KMS-11 (cell line): Measurements from ENCODE around the gene ANKRD13C.

ENCODE experiments used
- H2AFZ ChIP-seq: fragments of 200-600 bp; sonication (generic); 2 replicates; pipeline ENCODE4 v1.6.1; 2016; ENCODE audit warnings: antibody characterized with exemption, mixed run types, low read depth
- H3K27ac ChIP-seq: fragments of 200-600 bp; sonication (generic); 2 replicates; pipeline ENCODE4 v1.6.1; 2016; ENCODE audit warnings: mild to moderate bottlenecking, mixed run types
- H3K27me3 ChIP-seq: fragments of 200-600 bp; sonication (generic); 2 replicates; pipeline ENCODE4 v1.6.1; 2017; ENCODE audit warnings: mild to moderate bottlenecking, low read depth, mixed run types, moderate library complexity; ENCODE audit not compliant: insufficient read depth
- H3K36me3 ChIP-seq: fragments of 200-600 bp; sonication (generic); 2 replicates; pipeline ENCODE4 v1.6.1; 2017; ENCODE audit warnings: mild to moderate bottlenecking, mixed run types; ENCODE audit not compliant: insufficient read depth
- H3K4me1 ChIP-seq: fragments of 200-600 bp; sonication (generic); 2 replicates; pipeline ENCODE4 v1.6.1; 2016; ENCODE audit warnings: mild to moderate bottlenecking, low read depth, mixed run types; ENCODE audit not compliant: poor library complexity, severe bottlenecking
- H3K4me2 ChIP-seq: fragments of 200-600 bp; sonication (generic); 2 replicates; pipeline ENCODE4 v1.7.0; 2016; ENCODE audit warnings: mild to moderate bottlenecking, mixed run types
- H3K4me3 ChIP-seq: fragments of 200-600 bp; sonication (generic); IDR thresholded peaks from 2 replicates; pipeline ENCODE4 v1.6.1; 2017; ENCODE audit warnings: low read depth, low read length, mixed read lengths; ENCODE audit not compliant: insufficient read depth
- H3K79me2 ChIP-seq: fragments of 200-600 bp; sonication (generic); 2 replicates; pipeline ENCODE4 v1.6.1; 2016; ENCODE audit warnings: low read depth, mixed run types; ENCODE audit not compliant: insufficient read depth
- H3K9ac ChIP-seq: fragments of 200-600 bp; sonication (generic); 2 replicates; pipeline ENCODE4 v1.6.1; 2016; ENCODE audit warnings: mild to moderate bottlenecking, mixed run types
- H4K20me1 ChIP-seq: fragments of 200-600 bp; sonication (generic); 2 replicates; pipeline ENCODE4 v1.6.1; 2016; ENCODE audit warnings: mild to moderate bottlenecking, mixed run types; ENCODE audit not compliant: insufficient read depth
- TF ChIP-seq, protein P1 (sequence below): fragments of 200-600 bp; sonication (generic); conservative IDR thresholded peaks from 2 replicates; pipeline ENCODE4 v1.6.1; 2017; ENCODE audit warnings: low read depth, mild to moderate bottlenecking, antibody characterized with exemption, low read length, moderate library complexity, mixed read lengths

ANKRD13C gene

DNA sequence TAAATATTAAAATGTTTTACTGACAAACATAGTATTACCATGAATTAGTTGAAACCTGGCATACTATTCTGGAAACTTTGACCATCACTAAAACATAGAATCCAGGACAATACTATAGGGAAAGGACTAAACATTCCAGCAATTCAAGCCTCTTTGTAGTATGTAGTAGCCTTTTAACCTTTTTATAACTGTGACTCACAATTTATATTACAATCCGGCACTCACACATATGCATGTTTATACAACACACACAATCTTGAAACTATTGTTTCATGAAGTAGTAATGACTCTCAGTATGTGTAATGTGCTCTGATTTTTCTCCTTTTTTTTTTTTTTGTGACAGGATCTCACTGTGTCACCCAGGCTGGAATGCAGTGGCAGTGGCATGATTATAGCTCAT, 64.3 kb downstream of the ANKRD13C start:
- Histone ChIP-seq H3K79me2 (no peaks in the 10 kb centered on the region; the same call in 1 of the 2 replicates), H3K4me3 (no peak overlapping the region), H2AFZ (no peak overlapping the region), H3K4me2 (no peak overlapping the region), H3K27ac (no peak overlapping the region), H4K20me1 (no peaks in the 10 kb centered on the region), H3K27me3 (no peaks in the 10 kb centered on the region), H3K36me3 (no peaks in the 10 kb centered on the region), H3K9ac (no peak overlapping the region), H3K4me1 (no peaks in the 10 kb centered on the region)
- TF ChIP-seq, protein P1, sequence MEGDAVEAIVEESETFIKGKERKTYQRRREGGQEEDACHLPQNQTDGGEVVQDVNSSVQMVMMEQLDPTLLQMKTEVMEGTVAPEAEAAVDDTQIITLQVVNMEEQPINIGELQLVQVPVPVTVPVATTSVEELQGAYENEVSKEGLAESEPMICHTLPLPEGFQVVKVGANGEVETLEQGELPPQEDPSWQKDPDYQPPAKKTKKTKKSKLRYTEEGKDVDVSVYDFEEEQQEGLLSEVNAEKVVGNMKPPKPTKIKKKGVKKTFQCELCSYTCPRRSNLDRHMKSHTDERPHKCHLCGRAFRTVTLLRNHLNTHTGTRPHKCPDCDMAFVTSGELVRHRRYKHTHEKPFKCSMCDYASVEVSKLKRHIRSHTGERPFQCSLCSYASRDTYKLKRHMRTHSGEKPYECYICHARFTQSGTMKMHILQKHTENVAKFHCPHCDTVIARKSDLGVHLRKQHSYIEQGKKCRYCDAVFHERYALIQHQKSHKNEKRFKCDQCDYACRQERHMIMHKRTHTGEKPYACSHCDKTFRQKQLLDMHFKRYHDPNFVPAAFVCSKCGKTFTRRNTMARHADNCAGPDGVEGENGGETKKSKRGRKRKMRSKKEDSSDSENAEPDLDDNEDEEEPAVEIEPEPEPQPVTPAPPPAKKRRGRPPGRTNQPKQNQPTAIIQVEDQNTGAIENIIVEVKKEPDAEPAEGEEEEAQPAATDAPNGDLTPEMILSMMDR = no peak

DNA sequence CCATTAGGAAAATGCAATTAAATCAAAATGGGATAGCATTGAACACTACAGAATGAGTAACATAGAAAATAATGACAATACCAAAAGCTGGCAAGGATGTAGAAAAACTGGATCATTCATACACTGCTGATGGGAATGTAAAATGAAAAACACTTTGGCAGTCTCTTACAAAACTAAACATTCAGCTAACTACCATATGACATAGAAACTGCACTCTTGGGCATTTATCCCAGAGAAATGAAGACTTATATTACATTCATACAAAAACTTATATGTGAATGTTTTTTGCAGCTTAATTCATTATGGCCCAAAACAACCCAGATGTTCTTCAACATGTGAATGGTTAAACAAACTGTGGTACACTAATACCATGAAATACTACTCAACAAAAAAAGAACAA, 66.4 kb downstream of the ANKRD13C start:
- H3K4me3 ChIP-seq = no peak overlapping the region
- H4K20me1 ChIP-seq = no peaks in the 10 kb centered on the region
- H3K9ac ChIP-seq = no peak overlapping the region
- no peaks in the 10 kb centered on the region for H3K79me2 ChIP-seq
- H2AFZ ChIP-seq = no peak overlapping the region
- no peaks in the 10 kb centered on the region for H3K4me1 ChIP-seq
- H3K27me3 ChIP-seq = no peaks in the 10 kb centered on the region
- H3K36me3 ChIP-seq = no peaks in the 10 kb centered on the region
- TF ChIP-seq, protein P1 = no peak
- no peak overlapping the region for H3K4me2 ChIP-seq
- no peak overlapping the region for H3K27ac ChIP-seq

DNA sequence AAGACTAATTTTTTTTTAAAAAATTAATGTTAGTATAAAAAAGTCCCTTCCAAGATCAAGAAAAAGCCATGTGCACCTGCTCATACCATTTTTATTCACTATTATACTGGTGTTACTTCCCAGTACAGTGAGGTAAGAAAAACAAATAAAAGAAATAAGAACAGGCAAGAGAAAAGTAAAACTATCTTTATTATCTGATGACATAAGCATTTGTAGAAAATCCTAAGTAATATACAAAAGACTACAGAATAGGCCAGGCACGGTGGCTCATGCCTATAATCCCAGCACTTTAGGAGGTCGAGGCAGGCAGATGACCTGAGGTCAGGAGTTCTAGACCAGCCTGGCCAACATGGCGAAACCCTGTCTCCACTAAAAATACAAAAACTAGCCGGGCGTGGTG, 68.1 kb downstream of the ANKRD13C start:
- no peak overlapping the region for H2AFZ ChIP-seq
- TF ChIP-seq, protein P1 = no peak
- no peak overlapping the region for H3K4me3 ChIP-seq

DNA sequence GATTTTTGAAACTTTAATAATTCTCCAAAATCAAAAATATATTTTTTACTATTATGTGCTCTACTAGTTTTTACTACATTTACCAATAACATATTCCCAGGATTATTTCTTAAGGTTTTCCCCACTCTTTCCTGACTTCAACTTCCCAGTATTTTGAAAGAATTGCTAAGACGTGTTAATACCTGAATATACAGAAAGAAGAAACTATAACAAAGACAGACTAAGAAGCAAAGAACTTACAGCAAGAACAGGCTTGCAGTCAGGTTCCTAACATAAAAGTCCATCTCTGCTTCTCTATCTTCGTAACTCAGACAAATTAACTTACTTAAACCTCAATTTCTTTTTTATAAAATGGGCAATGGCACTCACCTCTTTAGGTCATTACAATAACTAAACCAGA, 70.2 kb downstream of the ANKRD13C start:
- TF ChIP-seq, protein P1 = no peak
- H3K4me3 ChIP-seq = no peak overlapping the region
- no peak overlapping the region for H3K9ac ChIP-seq
- no peaks in the 10 kb centered on the region for H3K27me3 ChIP-seq
- no peaks in the 10 kb centered on the region for H3K79me2 ChIP-seq
- H3K27ac ChIP-seq = no peak overlapping the region
- no peaks in the 10 kb centered on the region for H3K36me3 ChIP-seq
- no peaks in the 10 kb centered on the region for H3K4me1 ChIP-seq
- H3K4me2 ChIP-seq = no peak overlapping the region
- H4K20me1 ChIP-seq = no peaks in the 10 kb centered on the region
- H2AFZ ChIP-seq = no peak overlapping the region

More for the DNA sequence above, 68.1 kb downstream of the ANKRD13C start:
- no peaks in the 10 kb centered on the region for H3K79me2 ChIP-seq
- no peak overlapping the region for H3K27ac ChIP-seq
- H3K4me2 ChIP-seq = no peak overlapping the region
- H3K36me3 ChIP-seq = no peaks in the 10 kb centered on the region
- no peaks in the 10 kb centered on the region for H3K27me3 ChIP-seq
- H3K4me1 ChIP-seq = no peaks in the 10 kb centered on the region
- H4K20me1 ChIP-seq = no peaks in the 10 kb centered on the region
- H3K9ac ChIP-seq = no peak overlapping the region

DNA sequence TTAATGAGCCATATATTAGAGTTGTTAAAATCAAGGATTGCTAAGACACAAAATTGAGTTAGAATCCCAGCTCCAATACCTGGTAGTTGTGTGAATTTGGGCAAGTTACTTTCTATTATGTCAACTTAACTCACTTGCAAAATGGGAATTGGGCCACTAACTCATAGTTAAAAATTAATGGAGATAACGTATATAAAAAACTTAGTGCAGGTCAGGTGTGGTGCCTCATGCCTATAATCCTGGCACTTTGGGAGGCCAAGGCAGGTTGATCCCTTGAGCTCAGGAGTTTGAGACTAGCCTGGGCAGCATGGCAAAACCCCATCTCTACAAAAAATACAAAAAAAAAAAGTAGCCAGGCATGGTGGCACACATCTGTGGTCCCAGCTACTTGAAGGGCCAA, 75.8 kb downstream of the ANKRD13C start:
- Histone ChIP-seq H3K4me1 (no peaks in the 10 kb centered on the region), H3K79me2 (no peaks in the 10 kb centered on the region), H3K9ac (no peak overlapping the region), H3K27ac (no peak overlapping the region), H4K20me1 (no peaks in the 10 kb centered on the region), H2AFZ (no peak overlapping the region), H3K4me3 (no peak overlapping the region), H3K27me3 (no peaks in the 10 kb centered on the region), H3K4me2 (no peak overlapping the region), H3K36me3 (no peaks in the 10 kb centered on the region)
- TF ChIP-seq, protein P1 = no peak
